HG03442 (cell line): ENCODE data around the gene CENPF.
"Not testable (repeated sequence)": the region's sequence is repeated elsewhere in the genome, so short reads cannot be mapped to it uniquely, and the experiment has no call there.

Experiments used
- ATAC-seq: cut with Tn5 transposase; IDR thresholded peaks from one replicate; pipeline ENCODE4 v1.9.1; 2021; ENCODE audit warnings: mild to moderate bottlenecking, moderate library complexity; ENCODE audit not compliant: unreplicated experiment

CENPF gene, protein sequence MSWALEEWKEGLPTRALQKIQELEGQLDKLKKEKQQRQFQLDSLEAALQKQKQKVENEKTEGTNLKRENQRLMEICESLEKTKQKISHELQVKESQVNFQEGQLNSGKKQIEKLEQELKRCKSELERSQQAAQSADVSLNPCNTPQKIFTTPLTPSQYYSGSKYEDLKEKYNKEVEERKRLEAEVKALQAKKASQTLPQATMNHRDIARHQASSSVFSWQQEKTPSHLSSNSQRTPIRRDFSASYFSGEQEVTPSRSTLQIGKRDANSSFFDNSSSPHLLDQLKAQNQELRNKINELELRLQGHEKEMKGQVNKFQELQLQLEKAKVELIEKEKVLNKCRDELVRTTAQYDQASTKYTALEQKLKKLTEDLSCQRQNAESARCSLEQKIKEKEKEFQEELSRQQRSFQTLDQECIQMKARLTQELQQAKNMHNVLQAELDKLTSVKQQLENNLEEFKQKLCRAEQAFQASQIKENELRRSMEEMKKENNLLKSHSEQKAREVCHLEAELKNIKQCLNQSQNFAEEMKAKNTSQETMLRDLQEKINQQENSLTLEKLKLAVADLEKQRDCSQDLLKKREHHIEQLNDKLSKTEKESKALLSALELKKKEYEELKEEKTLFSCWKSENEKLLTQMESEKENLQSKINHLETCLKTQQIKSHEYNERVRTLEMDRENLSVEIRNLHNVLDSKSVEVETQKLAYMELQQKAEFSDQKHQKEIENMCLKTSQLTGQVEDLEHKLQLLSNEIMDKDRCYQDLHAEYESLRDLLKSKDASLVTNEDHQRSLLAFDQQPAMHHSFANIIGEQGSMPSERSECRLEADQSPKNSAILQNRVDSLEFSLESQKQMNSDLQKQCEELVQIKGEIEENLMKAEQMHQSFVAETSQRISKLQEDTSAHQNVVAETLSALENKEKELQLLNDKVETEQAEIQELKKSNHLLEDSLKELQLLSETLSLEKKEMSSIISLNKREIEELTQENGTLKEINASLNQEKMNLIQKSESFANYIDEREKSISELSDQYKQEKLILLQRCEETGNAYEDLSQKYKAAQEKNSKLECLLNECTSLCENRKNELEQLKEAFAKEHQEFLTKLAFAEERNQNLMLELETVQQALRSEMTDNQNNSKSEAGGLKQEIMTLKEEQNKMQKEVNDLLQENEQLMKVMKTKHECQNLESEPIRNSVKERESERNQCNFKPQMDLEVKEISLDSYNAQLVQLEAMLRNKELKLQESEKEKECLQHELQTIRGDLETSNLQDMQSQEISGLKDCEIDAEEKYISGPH (N-terminal part only)

DNA sequence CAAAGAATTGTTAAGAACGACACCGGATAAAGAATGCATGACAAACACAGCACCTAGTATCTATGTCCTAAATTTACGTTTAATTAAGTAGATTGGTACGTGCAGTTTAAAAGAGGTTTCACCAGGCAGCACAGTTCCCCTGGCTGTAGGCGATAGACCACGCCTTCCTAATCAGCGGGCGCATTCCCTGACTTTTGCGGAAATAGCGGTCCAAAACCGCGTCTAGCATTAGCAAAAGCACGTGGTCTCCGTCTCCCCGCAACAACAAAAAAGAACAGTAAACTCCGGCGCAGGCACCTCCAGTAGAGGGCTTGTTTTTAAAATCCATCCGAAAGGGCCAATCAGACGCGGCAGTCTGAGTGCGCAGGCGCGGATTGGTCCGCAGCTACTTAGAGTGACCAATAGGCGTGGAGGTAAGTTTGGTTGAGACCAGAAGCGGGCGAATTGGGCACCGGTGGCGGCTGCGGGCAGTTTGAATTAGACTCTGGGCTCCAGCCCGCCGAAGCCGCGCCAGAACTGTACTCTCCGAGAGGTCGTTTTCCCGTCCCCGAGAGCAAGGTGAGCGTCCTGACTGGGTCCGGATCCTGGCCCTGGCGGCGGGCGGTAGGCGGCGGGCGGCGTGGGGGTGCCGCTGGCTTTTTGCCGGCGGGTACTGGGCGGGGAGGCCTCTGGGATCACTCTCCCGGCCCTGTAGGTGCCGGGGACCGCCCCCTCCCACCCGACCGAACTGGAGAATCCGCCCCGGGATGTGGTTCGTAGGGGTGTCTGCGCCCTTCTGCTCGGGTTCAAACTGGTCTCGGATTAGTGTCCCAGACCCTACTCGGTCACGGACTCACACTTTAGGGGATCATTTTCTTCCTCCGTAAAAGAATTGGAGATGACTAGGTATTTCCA lies at the start of gene CENPF:
TSS of gene CENPF (plus strand) at position 432 of the 894 bp plus-strand sequence. CDS start 10,560 bp downstream, outside the sequence.
- peak; percentile 100 for ATAC-seq

GRCh38 chr1:214557952-214558735 lies 44.9 kb upstream of the CENPF start:
- ATAC-seq = peak; percentile 57

GRCh38 chr1:214563881-214564280 lies 39.1 kb upstream of the CENPF start:
- no peak for ATAC-seq

DNA sequence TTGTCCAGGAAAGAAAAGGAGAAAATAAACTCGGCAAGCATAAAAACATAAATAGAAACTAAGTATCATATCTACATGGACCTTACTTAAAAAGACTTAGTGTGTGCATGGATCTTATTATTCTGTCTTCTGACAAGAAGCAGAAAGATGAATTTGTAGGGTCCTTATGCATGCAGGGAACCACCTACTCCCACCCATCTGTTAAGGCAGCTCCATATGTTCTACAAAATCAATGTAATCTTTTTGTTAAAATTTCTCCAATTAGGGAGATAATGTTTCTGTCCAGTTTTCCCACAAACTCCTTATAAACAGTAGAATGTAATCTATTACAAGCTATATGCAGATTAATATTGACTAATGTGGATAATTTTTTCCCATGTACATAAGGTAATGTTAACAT lies 37.7 kb upstream of the CENPF start:
- no peak for ATAC-seq

- no peak for ATAC-seq
Measured at GRCh38 chr1:214566158-214567104, 36.6 kb upstream of the CENPF start.

- ATAC-seq = no peak
Measured at GRCh38 chr1:214567481-214567980, 35.5 kb upstream of the CENPF start.

- no peak for ATAC-seq
Measured at GRCh38 chr1:214568328-214568727, 34.7 kb upstream of the CENPF start.

DNA sequence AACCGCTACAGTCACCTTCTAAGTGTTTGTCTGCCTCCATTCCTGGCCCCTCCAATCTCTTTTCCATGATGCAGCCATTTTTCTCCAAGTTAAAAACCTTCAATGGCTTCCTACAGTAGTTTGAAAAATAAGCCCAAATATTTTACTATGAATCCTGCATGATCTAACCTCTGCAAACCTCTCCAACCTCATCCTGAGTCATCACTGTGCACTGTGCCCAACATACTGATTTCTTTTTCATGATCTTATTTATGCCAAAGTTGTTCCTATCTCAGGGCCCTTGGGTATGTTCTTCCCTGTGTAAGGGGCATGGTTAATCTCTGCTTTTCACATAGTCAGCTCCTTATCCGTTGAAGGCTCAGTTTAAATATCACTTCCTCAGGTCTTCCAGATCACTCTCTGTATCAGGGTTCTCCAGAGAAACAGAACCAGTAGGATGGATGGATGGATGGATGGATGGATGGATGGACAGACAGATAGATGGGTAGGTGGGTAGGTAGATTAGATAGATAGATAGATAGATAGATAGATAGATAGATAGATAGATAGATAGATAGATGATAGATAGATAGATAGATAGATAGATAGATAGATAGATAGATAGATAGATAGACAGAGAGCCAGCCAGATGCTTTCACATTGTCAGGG lies 33.5 kb upstream of the CENPF start:
- ATAC-seq = no peak

DNA sequence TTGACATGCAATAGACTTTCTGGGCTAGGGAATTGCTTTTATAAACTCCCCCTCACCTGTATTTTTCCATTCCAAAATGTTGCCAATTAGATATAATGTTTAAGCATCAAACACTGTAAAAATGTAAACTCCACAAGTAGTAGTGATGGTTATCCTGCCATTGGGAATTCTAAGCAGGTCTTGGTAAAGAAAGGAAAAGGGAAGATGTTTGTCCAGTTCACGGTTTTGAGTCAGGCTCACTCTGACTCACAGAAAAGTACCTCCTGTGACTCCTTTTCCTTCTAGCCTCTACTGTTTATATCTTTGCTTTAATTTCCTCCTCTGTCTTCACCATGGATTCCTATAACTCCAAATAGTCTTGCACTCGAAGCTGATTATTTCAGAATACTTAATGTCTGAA lies 32.6 kb upstream of the CENPF start:
- no peak for ATAC-seq

GRCh38 chr1:214571281-214571680 lies 31.7 kb upstream of the CENPF start:
- no peak for ATAC-seq

DNA sequence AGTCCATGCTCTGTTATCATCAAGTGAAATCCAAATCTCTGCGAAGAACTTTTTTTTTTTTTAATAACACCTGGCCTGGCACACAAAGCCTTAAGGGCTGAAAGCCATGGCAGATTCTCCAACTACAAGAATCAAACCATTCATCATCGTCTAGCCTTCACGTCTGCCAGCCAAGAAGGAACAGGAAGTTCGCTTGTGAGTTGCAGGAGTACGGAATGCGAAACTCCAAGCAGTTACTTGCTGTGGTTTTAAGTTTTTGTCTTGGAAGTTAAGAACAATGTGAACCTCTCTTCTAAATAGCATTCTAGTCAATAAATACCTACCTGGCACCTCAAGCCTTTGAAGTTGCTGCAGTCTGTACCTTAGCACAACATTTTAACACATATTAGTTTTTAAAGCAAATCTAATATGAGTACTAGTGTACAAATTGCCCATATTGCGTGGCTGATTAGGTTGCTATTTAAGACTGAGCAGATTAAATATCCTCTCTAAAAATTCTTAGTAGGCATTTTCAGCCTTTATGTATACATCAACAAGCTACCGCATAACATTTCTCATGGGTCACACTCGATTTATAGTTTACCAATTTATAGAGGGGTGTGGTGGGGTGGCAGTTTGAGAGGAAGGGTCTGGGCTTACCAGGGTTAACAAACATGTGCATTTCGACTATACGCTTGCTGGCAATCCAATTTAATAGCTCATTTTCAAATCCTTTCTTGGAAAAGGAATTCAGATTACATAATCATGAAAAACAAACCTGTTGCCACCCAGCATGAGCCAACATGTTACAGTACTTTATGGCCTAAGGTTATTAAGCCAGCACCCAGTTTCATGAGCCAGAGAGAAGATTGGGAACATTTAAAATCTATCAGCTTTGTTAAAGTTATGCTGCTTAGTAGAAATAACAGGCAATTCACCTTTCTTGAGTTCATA lies 29.3 kb upstream of the CENPF start:
- ATAC-seq = no peak

DNA sequence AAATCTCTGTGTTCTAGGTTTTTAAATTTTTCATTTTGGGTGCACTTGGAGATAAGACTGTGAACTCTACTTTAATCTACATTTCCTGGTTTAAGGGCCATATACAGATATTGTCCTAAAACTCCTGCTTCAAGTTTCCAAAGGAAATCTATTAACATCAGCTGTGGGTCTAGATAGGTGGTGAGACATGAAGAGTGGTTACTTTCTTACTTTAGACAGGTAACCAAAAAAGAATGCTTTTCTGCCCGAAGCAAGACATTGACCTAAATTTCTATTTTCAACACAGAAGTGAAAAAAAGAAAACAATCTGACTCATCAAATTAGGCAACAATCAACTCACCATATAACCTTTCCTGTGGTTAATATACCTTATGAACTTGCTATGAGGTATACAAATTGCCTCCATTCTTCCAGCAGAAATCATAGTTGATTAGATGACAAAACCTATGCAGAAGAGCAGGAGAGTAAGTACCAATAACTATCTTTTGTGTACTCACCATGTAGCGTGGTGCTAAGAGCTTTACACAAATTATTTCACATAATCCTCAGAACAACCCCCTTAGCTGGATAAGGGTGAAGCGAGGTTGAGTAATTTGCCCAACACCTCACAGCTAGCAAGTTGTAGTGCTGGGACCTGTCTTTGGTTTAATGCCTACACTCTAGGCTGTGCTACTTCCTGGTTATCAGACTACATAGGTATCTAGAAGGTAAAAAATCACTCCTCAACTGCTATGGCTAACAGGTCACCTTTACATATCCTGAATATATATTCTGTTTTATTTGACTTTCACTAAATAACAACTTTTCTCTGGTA lies 28.2 kb upstream of the CENPF start:
- ATAC-seq = no peak

GRCh38 chr1:214576120-214576519 lies 26.9 kb upstream of the CENPF start:
- not testable (repeated sequence) for ATAC-seq

- ATAC-seq = no peak
Measured at GRCh38 chr1:214579183-214579582, 23.8 kb upstream of the CENPF start.

- ATAC-seq = no peak
Measured at GRCh38 chr1:214581785-214582184, 21.2 kb upstream of the CENPF start.
